WERI-Rb-1 (cell line): ENCODE results near the gene TNFSF8.

Source experiments
- DNase-seq: peaks from one replicate; pipeline ENCODE4 v3.0.0-alpha.2; 2020
- H3K27ac ChIP-seq: fragments of 250-450 bp; sonication (Bioruptor Pico); 2 replicates; pipeline ENCODE4 v1.5.1; 2020; ENCODE audit warnings: mild to moderate bottlenecking, moderate library complexity
- H3K27me3 ChIP-seq: fragments of 250-450 bp; sonication (Bioruptor Pico); 2 replicates; pipeline ENCODE4 v1.5.1; 2021; ENCODE audit warnings: mild to moderate bottlenecking, low read depth, moderate library complexity; ENCODE audit not compliant: insufficient read depth, severe bottlenecking
- H3K36me3 ChIP-seq: fragments of 250-450 bp; sonication (Bioruptor Pico); 2 replicates; pipeline ENCODE4 v1.5.1; 2020; ENCODE audit warnings: mild to moderate bottlenecking, moderate library complexity
- H3K4me3 ChIP-seq: 2 replicates; pipeline ENCODE4 v1.5.1; 2011; ENCODE audit warnings: low read depth, mild to moderate bottlenecking, control low read depth, low read length
- H3K9me3 ChIP-seq: fragments of 250-450 bp; sonication (Bioruptor Pico); 2 replicates; pipeline ENCODE4 v1.5.1; 2021; ENCODE audit warnings: mild to moderate bottlenecking, moderate library complexity; ENCODE audit not compliant: severe bottlenecking
- TF ChIP-seq, protein P1 (sequence below): IDR thresholded peaks from 2 replicates; pipeline ENCODE4 v1.5.1; 2011; ENCODE audit warnings: low read depth, mild to moderate bottlenecking, control low read depth, inconsistent platforms, low read length

Gene TNFSF8

DNA sequence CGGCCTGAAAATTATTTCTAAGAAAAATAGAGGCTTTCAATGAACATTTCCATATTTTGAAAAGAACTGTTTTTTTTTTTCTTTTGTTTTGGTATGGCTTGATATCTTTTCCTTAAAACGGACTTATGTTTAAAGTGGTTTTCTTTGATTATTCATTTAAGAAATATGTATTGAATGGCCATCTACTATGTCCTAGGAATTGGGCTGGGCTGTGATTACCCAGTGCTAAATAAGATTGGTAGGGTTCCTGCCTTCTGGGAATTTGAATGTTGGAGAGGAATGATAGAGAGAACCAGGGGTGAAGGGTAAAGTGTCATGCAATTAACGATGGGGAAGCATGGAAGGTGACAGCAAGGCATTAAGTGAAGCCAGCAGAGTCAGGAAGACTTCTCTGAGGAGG is 33.2 kb downstream of the TNFSF8 start:
- H3K27ac ChIP-seq, result no peak overlapping the region
- TF ChIP-seq, protein P1, sequence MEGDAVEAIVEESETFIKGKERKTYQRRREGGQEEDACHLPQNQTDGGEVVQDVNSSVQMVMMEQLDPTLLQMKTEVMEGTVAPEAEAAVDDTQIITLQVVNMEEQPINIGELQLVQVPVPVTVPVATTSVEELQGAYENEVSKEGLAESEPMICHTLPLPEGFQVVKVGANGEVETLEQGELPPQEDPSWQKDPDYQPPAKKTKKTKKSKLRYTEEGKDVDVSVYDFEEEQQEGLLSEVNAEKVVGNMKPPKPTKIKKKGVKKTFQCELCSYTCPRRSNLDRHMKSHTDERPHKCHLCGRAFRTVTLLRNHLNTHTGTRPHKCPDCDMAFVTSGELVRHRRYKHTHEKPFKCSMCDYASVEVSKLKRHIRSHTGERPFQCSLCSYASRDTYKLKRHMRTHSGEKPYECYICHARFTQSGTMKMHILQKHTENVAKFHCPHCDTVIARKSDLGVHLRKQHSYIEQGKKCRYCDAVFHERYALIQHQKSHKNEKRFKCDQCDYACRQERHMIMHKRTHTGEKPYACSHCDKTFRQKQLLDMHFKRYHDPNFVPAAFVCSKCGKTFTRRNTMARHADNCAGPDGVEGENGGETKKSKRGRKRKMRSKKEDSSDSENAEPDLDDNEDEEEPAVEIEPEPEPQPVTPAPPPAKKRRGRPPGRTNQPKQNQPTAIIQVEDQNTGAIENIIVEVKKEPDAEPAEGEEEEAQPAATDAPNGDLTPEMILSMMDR, result no peak
- no peak for DNase-seq
- no peak overlapping the region for H3K4me3 ChIP-seq
- H3K9me3 ChIP-seq, result no peaks in the 10 kb centered on the region
- H3K27me3 ChIP-seq, result no peaks in the 10 kb centered on the region
- H3K36me3 ChIP-seq, result no peaks in the 10 kb centered on the region

GRCh38 chr9:114896344-114896743 is 34.0 kb downstream of the TNFSF8 start:
- no peak overlapping the region for H3K27ac ChIP-seq
- H3K36me3 ChIP-seq, result no peaks in the 10 kb centered on the region
- H3K27me3 ChIP-seq, result no peaks in the 10 kb centered on the region
- DNase-seq, result no peak
- TF ChIP-seq, protein P1, result no peak
- H3K9me3 ChIP-seq, result no peaks in the 10 kb centered on the region
- H3K4me3 ChIP-seq, result no peak overlapping the region

DNA sequence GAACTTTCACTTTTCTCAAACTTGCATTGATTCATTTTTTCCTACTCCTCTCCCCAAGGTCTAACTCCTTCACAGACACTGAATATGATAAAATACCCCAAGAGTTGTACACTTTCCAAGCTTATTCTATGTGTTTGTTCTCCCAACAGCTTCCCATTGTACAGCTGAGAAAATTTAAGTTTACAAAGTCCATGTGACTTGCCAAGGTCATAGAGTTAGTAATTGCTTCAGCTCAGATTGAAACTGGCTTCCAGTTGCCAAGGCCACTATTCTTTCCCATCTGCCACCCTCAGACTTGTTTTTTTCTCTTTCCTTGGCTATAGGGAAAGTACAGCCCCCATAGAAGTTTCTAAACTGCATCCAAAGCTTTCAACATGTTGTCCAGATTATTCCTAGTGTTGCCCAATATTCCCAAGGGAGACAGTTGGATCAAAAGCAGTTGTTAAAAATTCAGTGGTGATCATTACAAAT is 34.8 kb downstream of the TNFSF8 start:
- Histone ChIP-seq H3K4me3 (no peak overlapping the region), H3K27ac (no peak overlapping the region), H3K9me3 (no peaks in the 10 kb centered on the region), H3K36me3 (no peaks in the 10 kb centered on the region), H3K27me3 (no peaks in the 10 kb centered on the region)
- TF ChIP-seq, protein P1, result no peak
- DNase-seq, result no peak

- TF ChIP-seq, protein P1, result no peak
- Histone ChIP-seq H3K4me3 (no peak overlapping the region), H3K9me3 (no peaks in the 10 kb centered on the region), H3K36me3 (no peaks in the 10 kb centered on the region), H3K27ac (no peak overlapping the region), H3K27me3 (no peaks in the 10 kb centered on the region)
- no peak for DNase-seq
Observed at GRCh38 chr9:114894609-114895433, 35.6 kb downstream of the TNFSF8 start.

GRCh38 chr9:114894206-114894605 is 36.2 kb downstream of the TNFSF8 start:
- H3K27ac ChIP-seq, result no peak overlapping the region
- TF ChIP-seq, protein P1, result no peak
- H3K27me3 ChIP-seq, result no peaks in the 10 kb centered on the region
- no peaks in the 10 kb centered on the region for H3K9me3 ChIP-seq
- no peak for DNase-seq
- H3K4me3 ChIP-seq, result no peak overlapping the region
- no peaks in the 10 kb centered on the region for H3K36me3 ChIP-seq
